Activated CD8-positive, alpha-beta T cell treated with anti-CD3 and anti-CD28 coated beads for 36 hours (primary cell): Measurements from ENCODE around the gene SLAMF7. TPM values are rescaled to one million over a fixed set of nuclear protein-coding genes. Genes with fewer than 3 reads are reported as not detected.
A peak's percentile ranks its signal among the peaks of the same experiment; 100 is the strongest.

Experiments
- ATAC-seq: fragments of 200-7000 bp; cut with Tn5 transposase; one replicate; pipeline ENCODE4 v1.10.0; 2021; ENCODE audit warnings: mild to moderate bottlenecking, moderate library complexity
- CTCF ChIA-PET: fragments of 350-600 bp; sonication (Branson Sonifier 250); formaldehyde crosslinking; loops from one replicate; lab custom pipeline; 2021; ENCODE audit warnings: antibody characterized with exemption; lab: Charles Lee
- POLR2A ChIA-PET: fragments of 350-600 bp; sonication (Branson Sonifier 250); formaldehyde crosslinking; loops from one replicate; lab custom pipeline; 2021; ENCODE audit warnings: antibody characterized with exemption; lab: Charles Lee
- DNase-seq: peaks from one replicate; pipeline ENCODE4 v3.0.0-alpha.2; 2020
- H3K27ac Mint-ChIP-seq: one replicate; pipeline ENCODE4 v1.8.0; 2021; ENCODE audit warnings: mild to moderate bottlenecking, mixed read lengths
- H3K27me3 Mint-ChIP-seq: one replicate; pipeline ENCODE4 v1.8.0; 2021; ENCODE audit warnings: mixed read lengths
- H3K36me3 Mint-ChIP-seq: one replicate; pipeline ENCODE4 v1.8.0; 2021; ENCODE audit warnings: low read depth, mixed read lengths
- H3K4me1 Mint-ChIP-seq: one replicate; pipeline ENCODE4 v1.8.0; 2021; ENCODE audit warnings: low read depth, mixed read lengths
- H3K4me3 Mint-ChIP-seq: one replicate; pipeline ENCODE4 v1.8.0; 2021; ENCODE audit warnings: mild to moderate bottlenecking, moderate library complexity, mixed read lengths
- H3K9me3 Mint-ChIP-seq: one replicate; pipeline ENCODE4 v1.8.0; 2021; ENCODE audit warnings: mixed read lengths
- CTCF ChIP-seq: fragments of 200-600 bp; IDR thresholded peaks from one replicate; pipeline ENCODE4 v1.8.0; 2022; ENCODE audit warnings: antibody characterized with exemption, mild to moderate bottlenecking
- intact Hi-C: fragments of 100-400 bp; cut with micrococcal nuclease; formaldehyde crosslinking; loops from one replicate; pipeline ENCODE4 v1.10.0; 2022
- total RNA-seq, 2 experiments: library from RNA; stranded (reverse); gene quantifications; one replicate each; pipeline ENCODE4 v1.2.3, GENCODE V29; 2021

SLAMF7 gene
- total RNA-seq, 2 experiments from 2014 or later = 90.0 to 93.5 TPM

DNA sequence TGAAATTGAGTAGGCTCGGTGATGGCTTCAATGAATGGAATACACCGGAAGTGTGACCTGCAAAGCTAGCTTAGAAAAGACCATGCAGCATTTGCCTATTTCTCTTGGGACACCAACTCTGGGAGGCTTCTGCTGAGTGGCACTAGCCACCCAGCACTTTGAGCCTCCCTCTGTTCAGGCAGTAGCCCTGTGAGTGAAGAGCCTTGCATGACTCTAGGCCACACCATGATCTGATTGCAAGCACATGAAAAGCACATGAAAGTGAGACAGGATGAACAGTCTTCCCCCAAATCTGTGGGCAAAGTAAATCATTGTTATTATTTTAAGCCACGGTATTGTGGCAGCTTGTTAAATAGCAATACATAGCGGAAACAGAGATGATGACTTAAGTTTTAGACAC lies 30.2 kb upstream of the SLAMF7 start:
- CTCF ChIA-PET = interaction anchor here (1.1 to 7.9 kb wide), 9 partner anchors 16 to 169 kb away, joined by 3 to 106 read pairs (median 8); no protein-coding TSS in a partner anchor
- no peaks in the 10 kb centered on the region for H3K9me3 Mint-ChIP-seq
- H3K36me3 Mint-ChIP-seq = peaks cover 26% of the 10 kb centered on the region
- no peaks in the 10 kb centered on the region for H3K27me3 Mint-ChIP-seq
- TF ChIP-seq CTCF = no peak
- POLR2A ChIA-PET = interaction anchor here (0.6 to 7.6 kb wide), 15 partner anchors 16 to 129 kb away, joined by 3 to 43 read pairs (median 5); no protein-coding TSS in a partner anchor
- no peak overlapping the region for H3K27ac Mint-ChIP-seq
- intact Hi-C loops = loop anchor here (5.0 kb wide), 2 partner anchors 36 to 66 kb away; no protein-coding TSS in a partner anchor
- DNase-seq (peak; percentile 57), ATAC-seq (peak; percentile 25)
- peaks cover 40% of the 10 kb centered on the region for H3K4me1 Mint-ChIP-seq
- no peak overlapping the region for H3K4me3 Mint-ChIP-seq

DNA sequence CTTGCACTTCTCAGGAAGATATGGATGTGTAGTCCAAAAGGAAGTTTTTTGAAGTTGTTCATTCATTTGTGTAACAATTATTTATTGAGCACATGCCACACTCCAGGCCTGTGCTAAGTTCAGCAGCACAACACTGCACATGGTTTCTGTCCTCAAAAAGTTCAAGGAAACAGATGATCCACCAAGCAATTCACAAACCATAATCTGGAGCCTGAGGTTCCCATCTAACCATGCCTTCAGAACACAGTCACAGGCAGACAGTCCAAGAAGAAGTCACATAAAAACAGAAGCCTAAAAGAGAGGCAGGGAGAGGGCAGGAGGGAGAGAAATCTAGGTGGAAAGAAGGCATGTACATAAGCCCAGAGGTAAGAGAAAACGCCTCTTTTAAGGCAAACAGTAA lies 29.3 kb upstream of the SLAMF7 start:
- no peak for ATAC-seq
- POLR2A ChIA-PET = interaction anchor here (0.8 to 7.6 kb wide), 5 partner anchors 26 to 88 kb away, joined by 3 to 43 read pairs (median 15); no protein-coding TSS in a partner anchor
- no peaks in the 10 kb centered on the region for H3K27me3 Mint-ChIP-seq

GRCh38 chr1:160710517-160711252 lies 28.4 kb upstream of the SLAMF7 start:
- no peaks in the 10 kb centered on the region for H3K9me3 Mint-ChIP-seq
- H3K27ac Mint-ChIP-seq = no peak overlapping the region
- DNase-seq (peak; percentile 37), ATAC-seq (no peak)
- no peak for TF ChIP-seq CTCF
- POLR2A ChIA-PET = interaction anchor here (0.7 to 3.3 kb wide), 10 partner anchors 13 to 88 kb away, joined by 3 to 21 read pairs (median 4); no protein-coding TSS in a partner anchor
- H3K27me3 Mint-ChIP-seq = no peaks in the 10 kb centered on the region
- peaks cover 9% of the 10 kb centered on the region for H3K36me3 Mint-ChIP-seq
- no peak overlapping the region for H3K4me3 Mint-ChIP-seq
- CTCF ChIA-PET = interaction anchor here (1.9 to 6.7 kb wide), 6 partner anchors 14 to 88 kb away, joined by 7 to 94 read pairs (median 26); no protein-coding TSS in a partner anchor
- intact Hi-C loops = loop anchor here (5.0 kb wide), 1 partner anchor 83 kb away; no protein-coding TSS in a partner anchor
- peaks cover 36% of the 10 kb centered on the region for H3K4me1 Mint-ChIP-seq

More for the DNA sequence above, 29.3 kb upstream of the SLAMF7 start:
- intact Hi-C loops = loop anchor here (5.0 kb wide), 3 partner anchors 37 to 82 kb away; no protein-coding TSS in a partner anchor
- no peak overlapping the region for H3K4me3 Mint-ChIP-seq
- DNase-seq = no peak
- peaks cover 18% of the 10 kb centered on the region for H3K36me3 Mint-ChIP-seq
- no peaks in the 10 kb centered on the region for H3K9me3 Mint-ChIP-seq
- H3K27ac Mint-ChIP-seq = no peak overlapping the region
- peaks cover 39% of the 10 kb centered on the region for H3K4me1 Mint-ChIP-seq
- no peak for TF ChIP-seq CTCF
- CTCF ChIA-PET = interaction anchor here (0.7 to 7.9 kb wide), 6 partner anchors 16 to 128 kb away, joined by 3 to 106 read pairs (median 18); no protein-coding TSS in a partner anchor

DNA sequence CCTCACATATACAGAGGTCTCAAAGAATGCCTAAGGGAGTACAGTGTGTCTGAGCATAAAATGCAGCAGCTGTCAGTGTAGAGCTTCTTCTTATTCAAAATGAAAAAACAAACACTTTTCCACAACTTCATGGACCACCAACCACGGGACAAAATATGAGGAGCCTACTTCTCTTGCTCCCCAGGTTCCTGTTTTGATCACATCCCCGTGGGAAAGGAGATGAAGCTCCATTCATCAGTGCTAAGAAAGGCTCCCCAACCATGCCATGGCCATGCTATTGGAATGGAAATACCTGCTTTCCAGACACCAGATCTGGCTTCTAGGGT lies 27.8 kb upstream of the SLAMF7 start:
- peaks cover 36% of the 10 kb centered on the region for H3K4me1 Mint-ChIP-seq
- intact Hi-C loops = loop anchor here (5.0 kb wide), 1 partner anchor 84 kb away; no protein-coding TSS in a partner anchor

More for the DNA sequence above, 27.8 kb upstream of the SLAMF7 start:
- Mint-ChIP-seq H3K9me3 (no peaks in the 10 kb centered on the region), H3K4me3 (no peak overlapping the region), H3K36me3 (peaks cover 5% of the 10 kb centered on the region), H3K27me3 (no peaks in the 10 kb centered on the region), H3K27ac (no peak overlapping the region)
- ATAC-seq = no peak
- ChIA-PET CTCF (interaction anchor here (1.9 to 6.7 kb wide), 8 partner anchors 14 to 243 kb away, joined by 7 to 94 read pairs (median 10); partner anchors contain the start of gene ITLN2), POLR2A (interaction anchor here (1.0 to 3.3 kb wide), 11 partner anchors 12 to 88 kb away, joined by 3 to 21 read pairs (median 5); no protein-coding TSS in a partner anchor)
- peak; percentile 20 for DNase-seq
- no peak for TF ChIP-seq CTCF
